Central memory CD4-positive, alpha-beta T cell (primary cell): ENCODE data around the gene ZNF106.

Experiments used
- DNase-seq: peaks from one replicate; pipeline ENCODE4 v3.0.0; 2022

Gene ZNF106

DNA sequence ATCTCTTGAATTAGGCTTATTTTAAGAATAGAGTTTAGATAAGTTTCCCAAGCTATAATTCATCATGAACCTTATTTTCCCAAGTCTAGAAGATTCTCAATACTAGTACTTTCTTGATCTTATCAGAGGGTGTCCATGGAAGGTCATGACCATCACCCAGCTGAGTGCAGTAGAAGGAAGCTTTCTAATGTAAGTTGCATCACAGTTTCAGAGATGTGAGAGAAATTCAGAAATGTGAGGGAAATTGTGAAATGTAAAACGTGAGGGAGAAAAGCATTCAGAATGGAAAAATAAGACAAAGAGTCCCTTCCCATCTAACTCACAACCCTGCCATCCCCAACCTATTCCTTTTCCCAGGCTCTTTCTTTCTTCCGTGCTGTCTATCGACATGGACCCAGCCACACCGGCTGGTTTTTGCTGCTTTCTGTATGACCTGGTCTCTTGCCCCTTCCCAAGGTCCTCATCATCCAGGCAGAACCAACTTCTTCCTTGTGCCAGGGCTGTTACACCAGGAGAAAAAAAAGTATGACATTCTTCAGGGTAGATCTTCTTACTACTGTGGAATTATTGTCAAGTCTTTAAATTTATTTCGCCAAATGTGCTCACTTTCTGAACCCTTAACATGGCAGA is 124.9 kb downstream of the ZNF106 start:
- no peak for DNase-seq

DNA sequence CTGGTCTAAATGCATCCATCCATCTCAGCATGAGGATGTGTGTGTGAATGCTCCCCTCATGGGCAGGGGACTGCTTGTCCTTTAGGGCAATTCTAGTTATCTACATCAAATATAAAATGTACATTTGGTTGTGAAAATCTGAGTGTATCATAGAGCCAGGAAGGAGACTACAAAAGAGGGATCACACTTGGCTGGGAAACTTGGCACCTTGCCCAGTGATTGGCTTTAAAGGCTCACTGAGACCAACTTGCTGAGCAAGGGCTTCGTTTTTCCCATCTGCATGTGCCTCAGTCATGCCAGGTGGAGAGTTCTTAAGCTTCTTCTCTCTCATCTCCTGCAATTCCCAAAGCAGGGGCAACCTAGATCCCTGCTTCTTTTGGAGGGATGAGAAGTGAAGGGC is 126.4 kb downstream of the ZNF106 start:
- no peak for DNase-seq

DNA sequence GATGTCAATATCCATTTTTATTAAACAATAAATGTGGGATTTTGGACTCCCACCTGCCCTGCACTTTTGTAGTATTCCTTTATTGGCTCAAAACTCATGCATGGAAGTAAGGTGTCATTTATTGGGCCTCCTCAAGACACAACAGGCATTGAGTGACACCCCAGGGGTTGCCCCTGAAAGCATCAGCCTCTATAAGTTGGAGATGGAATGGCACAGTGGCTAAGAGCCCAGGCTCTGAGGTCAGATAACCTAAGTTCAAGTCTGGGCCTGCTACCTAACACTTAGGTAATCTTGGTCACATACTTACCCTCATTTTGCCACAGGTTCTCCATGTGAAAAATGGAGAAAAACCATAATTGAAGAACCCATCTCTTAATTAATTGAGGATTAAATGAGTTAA is 127.0 kb downstream of the ZNF106 start:
- no peak for DNase-seq

DNA sequence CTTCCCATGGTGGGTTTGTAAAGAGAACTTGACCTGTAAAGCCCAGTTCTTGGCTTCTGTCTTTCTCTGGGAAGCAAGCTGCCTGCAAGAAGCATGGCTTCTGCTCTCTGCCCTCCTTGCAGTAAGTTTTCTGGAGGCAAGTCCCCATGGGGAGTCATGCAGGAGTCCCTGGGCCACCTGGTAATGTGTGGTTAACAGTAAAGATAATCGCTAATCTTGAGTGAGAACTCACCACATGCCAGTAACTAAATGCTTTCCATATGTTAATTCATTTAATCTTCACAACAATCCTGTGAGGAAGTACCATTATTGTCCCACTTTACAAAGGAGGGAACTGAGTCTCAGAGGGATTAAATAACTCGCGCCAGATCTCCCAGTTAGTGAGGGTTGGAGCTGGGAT is 127.5 kb downstream of the ZNF106 start:
- DNase-seq: no peak
